HepG2 (cell line): Measurements from ENCODE around the gene PIKFYVE. TPM values are rescaled to one million over a fixed set of nuclear protein-coding genes. Genes with fewer than 3 reads are reported as not detected.

ENCODE experiments used
- ASH2L ChIP-seq: fragments of 300-600, 200-600 bp; sonication (generic); IDR thresholded peaks from 2 replicates; pipeline ENCODE4 v1.7.0; 2017; ENCODE audit warnings: low read depth, mild to moderate bottlenecking, moderate library complexity, mixed read lengths, low read length; ENCODE audit not compliant: insufficient read length
- ELF4 ChIP-seq: sonication (generic); formaldehyde crosslinking; IDR thresholded peaks from 2 replicates; pipeline ENCODE4 v1.5.0; 2020; ENCODE audit warnings: missing genetic modification reagents, mild to moderate bottlenecking, moderate library complexity, borderline replicate concordance
- MAF1 ChIP-seq: sonication (generic); formaldehyde crosslinking; IDR thresholded peaks from 2 replicates; pipeline ENCODE4 v1.5.0; 2020; ENCODE audit warnings: missing genetic modification reagents, borderline replicate concordance
- PHF5A ChIP-seq: IDR thresholded peaks from one replicate; pipeline ENCODE4 v1.6.1; 2018; ENCODE audit warnings: low read depth, missing genetic modification reagents; ENCODE audit not compliant: unreplicated experiment
- RFXAP ChIP-seq: sonication (generic); formaldehyde crosslinking; IDR thresholded peaks from 2 replicates; pipeline ENCODE4 v1.4.0; 2020; ENCODE audit warnings: missing genetic modification reagents, borderline replicate concordance
- ZNF251 ChIP-seq: sonication (generic); formaldehyde crosslinking; IDR thresholded peaks from 2 replicates; pipeline ENCODE4 v1.9.0; 2021; ENCODE audit warnings: mild to moderate bottlenecking, missing genetic modification reagents
- ZNF557 ChIP-seq: sonication (generic); formaldehyde crosslinking; IDR thresholded peaks from 2 replicates; pipeline ENCODE4 v1.4.0; 2020; ENCODE audit warnings: missing genetic modification reagents
- ZNF674 ChIP-seq: sonication (generic); formaldehyde crosslinking; IDR thresholded peaks from 2 replicates; pipeline ENCODE4 v1.5.0; 2020; ENCODE audit warnings: low read depth, mild to moderate bottlenecking, missing genetic modification reagents
- ZNF7 ChIP-seq: IDR thresholded peaks from 2 replicates; pipeline ENCODE4 v1.6.1; 2016; ENCODE audit warnings: missing biosample characterization, missing genetic modification reagents
- polyA plus RNA-seq, 8 experiments: library from polyadenylated mRNA; depleted of rRNA in 3 of 8; stranded (reverse) in 7 of 8; unstranded in 1 of 8; fragments of >200 nt; fragmentation: Illumina TruSeq in 4 of 8; extraction: Trizol in 4 of 8; gene quantifications; 2 replicates each; pipeline versions ENCODE4 v1.2.1 to v1.2.3, GENCODE V29; 2011 to 2016; ENCODE audit warnings: low read depth in 4 of 8, missing spikeins in 1 of 8, mixed read lengths in 1 of 8; ENCODE audit not compliant: insufficient read depth in 1 of 8
- total RNA-seq, 5 experiments: library from RNA; depleted of rRNA; stranded (reverse); fragments of >200 nt; fragmentation: Illumina TruSeq; extraction: Trizol; gene quantifications; 2 replicates each; pipeline ENCODE4 v1.2.3, GENCODE V29; 2016; ENCODE audit warnings: low read depth in 1 of 5
- TF ChIP-seq, protein P1 (sequence below): sonication (generic); formaldehyde crosslinking; IDR thresholded peaks from one replicate; pipeline ENCODE4 v1.5.1; 2020; ENCODE audit warnings: mild to moderate bottlenecking, missing genetic modification reagents; ENCODE audit errors: not compliant biosample characterization
- TF ChIP-seq, protein P2 (sequence below): sonication (generic); formaldehyde crosslinking; IDR thresholded peaks from 2 replicates; pipeline ENCODE4; 2020; ENCODE audit warnings: missing genetic modification reagents, mild to moderate bottlenecking, borderline replicate concordance
- TF ChIP-seq, protein P3 (sequence below): sonication (generic); formaldehyde crosslinking; IDR thresholded peaks from 2 replicates; pipeline ENCODE4 v1.5.1; 2020; ENCODE audit warnings: missing genetic modification reagents, mild to moderate bottlenecking, borderline replicate concordance

PIKFYVE gene
- total and polyA plus RNA-seq, 2 of the 13 experiments (the other 11 are each of a cell fraction or from before 2014, with no cell fraction given) = 20.2 to 21.7 TPM

DNA sequence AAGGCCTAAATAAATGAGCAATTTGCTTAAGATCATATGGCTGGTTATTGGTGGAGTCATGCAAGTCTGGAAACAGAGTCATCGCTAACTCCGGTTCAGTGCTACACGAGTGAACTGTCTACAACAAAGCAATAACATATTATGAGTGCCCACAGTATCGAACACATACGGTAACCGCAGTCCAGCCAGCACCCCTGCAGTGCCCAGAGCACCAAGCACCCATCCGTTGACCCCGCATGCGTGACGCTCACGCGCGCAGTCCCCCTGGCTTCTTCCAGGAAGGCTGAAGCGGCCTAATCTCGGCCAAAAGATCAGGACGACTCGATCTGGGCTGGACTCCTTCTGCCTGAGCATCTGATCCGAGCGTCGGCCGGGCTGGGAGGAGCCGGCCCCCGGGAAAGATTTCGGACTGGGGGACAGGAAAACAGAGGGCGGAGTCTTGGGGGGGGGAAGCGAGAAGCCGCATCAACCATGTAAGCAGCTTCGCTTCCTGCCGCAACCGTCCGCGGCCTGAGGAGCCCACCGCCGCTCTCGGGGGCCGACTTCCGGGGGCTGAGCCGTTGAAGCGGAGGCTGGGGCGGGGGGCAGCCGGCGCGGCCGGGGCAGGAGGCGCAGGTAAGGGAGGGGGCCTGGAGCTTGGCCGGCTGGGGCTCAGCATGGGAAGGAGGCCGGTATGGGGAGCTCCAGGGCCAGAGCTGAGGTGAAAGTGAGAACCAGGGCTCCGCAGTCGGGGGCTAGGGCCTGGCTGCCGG, at the start of gene PIKFYVE (continued):
- TF ChIP-seq, protein P1, sequence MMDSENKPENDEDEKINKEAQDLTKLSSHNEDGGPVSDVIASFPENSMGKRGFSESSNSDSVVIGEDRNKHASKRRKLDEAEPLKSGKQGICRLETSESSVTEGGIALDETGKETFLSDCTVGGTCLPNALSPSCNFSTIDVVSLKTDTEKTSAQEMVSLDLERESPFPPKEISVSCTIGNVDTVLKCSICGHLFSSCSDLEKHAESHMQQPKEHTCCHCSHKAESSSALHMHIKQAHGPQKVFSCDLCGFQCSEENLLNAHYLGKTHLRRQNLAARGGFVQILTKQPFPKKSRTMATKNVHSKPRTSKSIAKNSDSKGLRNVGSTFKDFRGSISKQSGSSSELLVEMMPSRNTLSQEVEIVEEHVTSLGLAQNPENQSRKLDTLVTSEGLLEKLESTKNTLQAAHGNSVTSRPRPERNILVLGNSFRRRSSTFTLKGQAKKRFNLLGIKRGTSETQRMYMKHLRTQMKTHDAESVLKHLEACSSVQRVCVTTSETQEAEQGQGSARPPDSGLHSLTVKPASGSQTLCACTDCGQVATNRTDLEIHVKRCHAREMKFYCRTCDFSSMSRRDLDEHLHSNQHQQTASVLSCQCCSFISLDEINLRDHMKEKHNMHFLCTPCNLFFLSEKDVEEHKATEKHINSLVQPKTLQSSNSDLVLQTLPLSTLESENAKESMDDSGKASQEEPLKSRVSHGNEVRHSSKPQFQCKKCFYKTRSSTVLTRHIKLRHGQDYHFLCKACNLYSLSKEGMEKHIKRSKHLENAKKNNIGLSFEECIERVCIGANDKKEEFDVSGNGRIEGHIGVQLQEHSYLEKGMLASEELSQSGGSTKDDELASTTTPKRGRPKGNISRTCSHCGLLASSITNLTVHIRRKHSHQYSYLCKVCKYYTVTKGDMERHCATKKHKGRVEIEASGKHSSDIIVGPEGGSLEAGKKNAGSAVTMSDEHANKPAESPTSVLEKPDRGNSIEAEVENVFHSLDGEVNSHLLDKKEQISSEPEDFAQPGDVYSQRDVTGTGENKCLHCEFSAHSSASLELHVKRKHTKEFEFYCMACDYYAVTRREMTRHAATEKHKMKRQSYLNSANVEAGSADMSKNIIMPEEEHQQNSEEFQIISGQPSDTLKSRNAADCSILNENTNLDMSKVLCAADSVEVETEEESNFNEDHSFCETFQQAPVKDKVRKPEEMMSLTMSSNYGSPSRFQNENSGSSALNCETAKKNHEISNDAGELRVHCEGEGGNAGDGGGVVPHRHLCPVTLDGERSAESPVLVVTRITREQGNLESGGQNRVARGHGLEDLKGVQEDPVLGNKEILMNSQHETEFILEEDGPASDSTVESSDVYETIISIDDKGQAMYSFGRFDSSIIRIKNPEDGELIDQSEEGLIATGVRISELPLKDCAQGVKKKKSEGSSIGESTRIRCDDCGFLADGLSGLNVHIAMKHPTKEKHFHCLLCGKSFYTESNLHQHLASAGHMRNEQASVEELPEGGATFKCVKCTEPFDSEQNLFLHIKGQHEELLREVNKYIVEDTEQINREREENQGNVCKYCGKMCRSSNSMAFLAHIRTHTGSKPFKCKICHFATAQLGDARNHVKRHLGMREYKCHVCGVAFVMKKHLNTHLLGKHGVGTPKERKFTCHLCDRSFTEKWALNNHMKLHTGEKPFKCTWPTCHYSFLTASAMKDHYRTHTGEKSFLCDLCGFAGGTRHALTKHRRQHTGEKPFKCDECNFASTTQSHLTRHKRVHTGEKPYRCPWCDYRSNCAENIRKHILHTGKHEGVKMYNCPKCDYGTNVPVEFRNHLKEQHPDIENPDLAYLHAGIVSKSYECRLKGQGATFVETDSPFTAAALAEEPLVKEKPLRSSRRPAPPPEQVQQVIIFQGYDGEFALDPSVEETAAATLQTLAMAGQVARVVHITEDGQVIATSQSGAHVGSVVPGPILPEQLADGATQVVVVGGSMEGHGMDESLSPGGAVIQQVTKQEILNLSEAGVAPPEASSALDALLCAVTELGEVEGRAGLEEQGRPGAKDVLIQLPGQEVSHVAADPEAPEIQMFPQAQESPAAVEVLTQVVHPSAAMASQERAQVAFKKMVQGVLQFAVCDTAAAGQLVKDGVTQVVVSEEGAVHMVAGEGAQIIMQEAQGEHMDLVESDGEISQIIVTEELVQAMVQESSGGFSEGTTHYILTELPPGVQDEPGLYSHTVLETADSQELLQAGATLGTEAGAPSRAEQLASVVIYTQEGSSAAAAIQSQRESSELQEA (CRISPR knock-in tag) = peak; percentile 78
- TF ChIP-seq ZNF7 (CRISPR knock-in tag) (no peak; the same call in 1 of the 2 replicates), MAF1 (peak; percentile 88; the same call in 1 of the 2 replicates), ZNF674 (CRISPR knock-in tag) (0 out of 2 replicates have a peak, but pooled peaks have one; percentile 26), PHF5A (peak; percentile 64), ELF4 (CRISPR knock-in tag) (peak; percentile 81), ZNF557 (CRISPR knock-in tag) (no peak; the same call in 1 of the 2 replicates), ASH2L (peak; percentile 98), RFXAP (CRISPR knock-in tag) (peak; percentile 74; the same call in 1 of the 2 replicates), ZNF251 (CRISPR knock-in tag) (no peak)
- TF ChIP-seq, protein P2, sequence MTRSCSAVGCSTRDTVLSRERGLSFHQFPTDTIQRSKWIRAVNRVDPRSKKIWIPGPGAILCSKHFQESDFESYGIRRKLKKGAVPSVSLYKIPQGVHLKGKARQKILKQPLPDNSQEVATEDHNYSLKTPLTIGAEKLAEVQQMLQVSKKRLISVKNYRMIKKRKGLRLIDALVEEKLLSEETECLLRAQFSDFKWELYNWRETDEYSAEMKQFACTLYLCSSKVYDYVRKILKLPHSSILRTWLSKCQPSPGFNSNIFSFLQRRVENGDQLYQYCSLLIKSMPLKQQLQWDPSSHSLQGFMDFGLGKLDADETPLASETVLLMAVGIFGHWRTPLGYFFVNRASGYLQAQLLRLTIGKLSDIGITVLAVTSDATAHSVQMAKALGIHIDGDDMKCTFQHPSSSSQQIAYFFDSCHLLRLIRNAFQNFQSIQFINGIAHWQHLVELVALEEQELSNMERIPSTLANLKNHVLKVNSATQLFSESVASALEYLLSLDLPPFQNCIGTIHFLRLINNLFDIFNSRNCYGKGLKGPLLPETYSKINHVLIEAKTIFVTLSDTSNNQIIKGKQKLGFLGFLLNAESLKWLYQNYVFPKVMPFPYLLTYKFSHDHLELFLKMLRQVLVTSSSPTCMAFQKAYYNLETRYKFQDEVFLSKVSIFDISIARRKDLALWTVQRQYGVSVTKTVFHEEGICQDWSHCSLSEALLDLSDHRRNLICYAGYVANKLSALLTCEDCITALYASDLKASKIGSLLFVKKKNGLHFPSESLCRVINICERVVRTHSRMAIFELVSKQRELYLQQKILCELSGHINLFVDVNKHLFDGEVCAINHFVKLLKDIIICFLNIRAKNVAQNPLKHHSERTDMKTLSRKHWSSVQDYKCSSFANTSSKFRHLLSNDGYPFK (CRISPR knock-in tag) = peak; percentile 89
- TF ChIP-seq, protein P3, sequence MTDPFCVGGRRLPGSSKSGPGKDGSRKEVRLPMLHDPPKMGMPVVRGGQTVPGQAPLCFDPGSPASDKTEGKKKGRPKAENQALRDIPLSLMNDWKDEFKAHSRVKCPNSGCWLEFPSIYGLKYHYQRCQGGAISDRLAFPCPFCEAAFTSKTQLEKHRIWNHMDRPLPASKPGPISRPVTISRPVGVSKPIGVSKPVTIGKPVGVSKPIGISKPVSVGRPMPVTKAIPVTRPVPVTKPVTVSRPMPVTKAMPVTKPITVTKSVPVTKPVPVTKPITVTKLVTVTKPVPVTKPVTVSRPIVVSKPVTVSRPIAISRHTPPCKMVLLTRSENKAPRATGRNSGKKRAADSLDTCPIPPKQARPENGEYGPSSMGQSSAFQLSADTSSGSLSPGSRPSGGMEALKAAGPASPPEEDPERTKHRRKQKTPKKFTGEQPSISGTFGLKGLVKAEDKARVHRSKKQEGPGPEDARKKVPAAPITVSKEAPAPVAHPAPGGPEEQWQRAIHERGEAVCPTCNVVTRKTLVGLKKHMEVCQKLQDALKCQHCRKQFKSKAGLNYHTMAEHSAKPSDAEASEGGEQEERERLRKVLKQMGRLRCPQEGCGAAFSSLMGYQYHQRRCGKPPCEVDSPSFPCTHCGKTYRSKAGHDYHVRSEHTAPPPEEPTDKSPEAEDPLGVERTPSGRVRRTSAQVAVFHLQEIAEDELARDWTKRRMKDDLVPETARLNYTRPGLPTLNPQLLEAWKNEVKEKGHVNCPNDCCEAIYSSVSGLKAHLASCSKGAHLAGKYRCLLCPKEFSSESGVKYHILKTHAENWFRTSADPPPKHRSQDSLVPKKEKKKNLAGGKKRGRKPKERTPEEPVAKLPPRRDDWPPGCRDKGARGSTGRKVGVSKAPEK (CRISPR knock-in tag) = no peak
